DMS153 (cell line): Measurements from ENCODE around the gene GPR137B.
"Not testable (repeated sequence)": the region's sequence is repeated elsewhere in the genome, so short reads cannot be mapped to it uniquely, and the experiment has no call there.

Experiments used
- DNase-seq: peaks from one replicate; lab custom pipeline; 2025; lab: John Stamatoyannopoulos, UW

The GPR137B gene, protein sequence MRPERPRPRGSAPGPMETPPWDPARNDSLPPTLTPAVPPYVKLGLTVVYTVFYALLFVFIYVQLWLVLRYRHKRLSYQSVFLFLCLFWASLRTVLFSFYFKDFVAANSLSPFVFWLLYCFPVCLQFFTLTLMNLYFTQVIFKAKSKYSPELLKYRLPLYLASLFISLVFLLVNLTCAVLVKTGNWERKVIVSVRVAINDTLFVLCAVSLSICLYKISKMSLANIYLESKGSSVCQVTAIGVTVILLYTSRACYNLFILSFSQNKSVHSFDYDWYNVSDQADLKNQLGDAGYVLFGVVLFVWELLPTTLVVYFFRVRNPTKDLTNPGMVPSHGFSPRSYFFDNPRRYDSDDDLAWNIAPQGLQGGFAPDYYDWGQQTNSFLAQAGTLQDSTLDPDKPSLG

DNA sequence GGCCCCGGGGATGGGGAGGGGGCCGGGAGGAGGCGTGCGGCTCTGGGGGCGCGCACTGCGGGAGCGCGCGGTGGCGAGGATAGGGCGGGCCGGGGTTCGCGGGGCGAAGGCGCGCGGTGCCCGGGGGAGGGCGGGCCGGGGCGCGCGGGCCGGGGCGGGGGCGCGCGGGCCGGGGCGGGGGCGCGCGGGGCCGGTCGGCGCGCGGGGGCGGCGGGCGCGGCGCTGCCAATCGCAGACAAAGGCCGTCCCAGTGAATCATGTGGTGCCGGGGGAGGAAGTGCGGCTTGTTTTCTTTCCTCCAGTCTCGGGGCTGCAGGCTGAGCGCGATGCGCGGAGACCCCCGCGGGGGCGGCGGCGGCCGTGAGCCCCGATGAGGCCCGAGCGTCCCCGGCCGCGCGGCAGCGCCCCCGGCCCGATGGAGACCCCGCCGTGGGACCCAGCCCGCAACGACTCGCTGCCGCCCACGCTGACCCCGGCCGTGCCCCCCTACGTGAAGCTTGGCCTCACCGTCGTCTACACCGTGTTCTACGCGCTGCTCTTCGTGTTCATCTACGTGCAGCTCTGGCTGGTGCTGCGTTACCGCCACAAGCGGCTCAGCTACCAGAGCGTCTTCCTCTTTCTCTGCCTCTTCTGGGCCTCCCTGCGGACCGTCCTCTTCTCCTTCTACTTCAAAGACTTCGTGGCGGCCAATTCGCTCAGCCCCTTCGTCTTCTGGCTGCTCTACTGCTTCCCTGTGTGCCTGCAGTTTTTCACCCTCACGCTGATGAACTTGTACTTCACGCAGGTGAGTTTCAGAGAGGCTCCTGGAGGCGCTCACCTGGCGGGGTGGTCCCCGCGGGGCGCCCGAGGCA is at the start of gene GPR137B:
GPR137B (plus strand) TSS at position 287 of the 851 bp plus-strand sequence; CDS start at position 371, 84 bp downstream.
- no peak for DNase-seq

DNA sequence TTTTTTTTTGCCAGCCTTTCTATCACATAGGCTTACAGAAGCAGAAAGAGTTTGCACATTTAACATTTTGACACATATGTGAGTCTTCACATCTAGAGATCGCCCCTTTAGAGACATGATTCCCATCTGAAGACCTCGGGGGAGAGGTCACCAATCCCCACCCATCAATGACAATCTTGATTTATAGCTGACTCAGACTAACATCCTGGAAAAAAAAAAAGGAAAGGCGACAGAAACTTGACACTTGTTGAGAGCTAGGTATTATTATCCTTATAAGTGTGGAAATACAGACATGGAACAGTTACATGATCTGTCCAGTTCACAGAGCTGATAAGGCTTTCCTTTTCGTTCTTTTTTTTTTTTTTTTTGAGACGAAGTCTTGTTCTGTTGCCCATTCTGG is 49.4 kb upstream of the GPR137B start:
- DNase-seq, result no peak

DNA sequence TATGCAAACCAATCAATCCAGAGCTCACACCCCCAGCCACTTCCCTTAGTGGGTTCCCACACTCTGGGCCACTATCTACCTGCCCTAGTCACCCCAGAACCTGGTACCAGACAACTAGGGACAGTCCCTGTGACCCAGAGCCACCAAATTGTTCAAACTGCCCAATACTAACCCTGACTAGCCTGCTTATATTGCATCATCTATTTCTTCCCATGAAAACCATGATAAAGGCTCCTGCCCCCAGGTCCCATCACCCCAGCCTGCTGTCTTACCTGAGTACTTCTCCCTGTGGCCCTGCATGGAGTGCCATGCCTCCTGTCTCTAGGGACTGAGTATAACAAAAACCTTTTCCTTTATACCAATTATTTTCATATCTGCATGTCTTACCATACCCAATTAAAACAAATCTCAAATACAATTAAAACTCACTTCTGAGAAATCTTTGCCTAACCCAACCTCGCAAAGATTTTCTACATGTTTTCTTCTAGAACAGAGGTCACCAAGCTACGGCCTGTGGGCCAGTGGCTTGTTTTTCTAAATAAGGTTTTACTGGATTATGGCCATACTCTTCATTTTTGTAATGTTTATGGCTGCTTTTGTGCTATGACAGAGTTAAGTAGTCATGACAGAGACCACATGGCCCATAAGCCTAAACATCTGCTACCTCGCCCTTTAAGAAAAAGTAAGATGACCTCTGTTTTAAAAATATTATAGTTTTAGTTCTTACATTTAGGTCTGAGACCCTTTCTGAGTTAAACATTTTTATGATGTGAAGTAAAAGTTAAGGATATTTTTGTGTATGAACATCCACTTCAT is 46.4 kb upstream of the GPR137B start:
- DNase-seq, result no peak

DNA sequence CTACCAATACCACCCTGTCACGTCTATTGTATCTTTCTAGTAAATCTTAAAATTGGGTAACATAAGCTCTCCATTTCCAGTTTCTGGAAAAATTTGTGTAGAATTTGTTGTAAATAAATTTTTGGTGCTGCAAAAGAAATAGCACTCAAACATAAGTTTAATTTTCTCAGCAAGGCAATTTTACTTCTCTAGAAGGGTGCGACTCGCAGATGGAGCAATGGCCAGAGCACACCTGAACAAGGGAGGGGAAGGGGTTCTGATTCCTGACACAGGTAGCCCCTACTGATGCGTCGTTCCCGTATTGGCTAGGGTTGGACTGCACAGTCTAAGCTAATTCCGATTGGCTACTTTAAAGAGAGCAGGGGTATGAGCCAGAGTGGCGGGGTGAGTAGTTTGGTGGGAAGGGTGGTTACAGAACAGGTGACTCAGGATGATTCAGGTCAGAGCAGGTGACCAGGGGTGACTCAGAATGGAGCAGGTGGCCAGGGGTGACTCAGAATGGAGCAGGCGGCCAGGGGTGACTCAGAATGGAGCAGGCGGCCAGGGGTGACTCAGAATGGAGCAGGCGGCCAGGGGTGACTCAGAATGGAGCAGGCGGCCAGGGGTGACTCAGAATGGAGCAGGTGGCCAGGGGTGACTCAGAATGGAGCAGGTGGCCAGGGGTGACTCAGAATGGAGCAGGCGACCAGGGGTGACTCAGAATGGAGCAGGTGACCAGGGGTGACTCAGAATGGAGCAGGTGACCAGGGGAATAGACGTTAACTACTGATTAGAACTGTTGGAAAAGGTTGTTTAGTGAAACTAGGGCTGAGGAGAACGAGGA is 45.5 kb upstream of the GPR137B start:
- DNase-seq, result not testable (repeated sequence)

DNA sequence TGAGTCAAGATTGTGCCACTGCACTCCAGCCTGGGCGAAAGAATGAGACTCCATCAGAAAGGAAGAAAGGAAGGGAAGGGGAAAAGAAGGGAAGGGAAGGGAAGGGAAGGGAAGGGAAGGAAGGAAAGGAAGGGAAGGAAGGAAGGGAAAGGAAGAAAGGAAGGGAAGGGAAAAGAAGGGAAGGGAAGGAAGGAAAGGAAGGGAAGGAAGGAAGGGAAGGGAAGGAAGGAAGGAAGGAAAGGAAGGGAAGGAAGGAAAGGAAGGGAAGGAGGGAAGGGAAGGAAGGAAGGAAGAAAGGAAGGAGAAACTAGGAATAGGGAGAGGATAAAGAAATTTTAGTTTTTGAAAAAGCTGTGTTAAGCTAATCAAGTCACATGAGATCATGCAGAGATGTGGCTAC is 44.1 kb upstream of the GPR137B start:
- no peak for DNase-seq

DNA sequence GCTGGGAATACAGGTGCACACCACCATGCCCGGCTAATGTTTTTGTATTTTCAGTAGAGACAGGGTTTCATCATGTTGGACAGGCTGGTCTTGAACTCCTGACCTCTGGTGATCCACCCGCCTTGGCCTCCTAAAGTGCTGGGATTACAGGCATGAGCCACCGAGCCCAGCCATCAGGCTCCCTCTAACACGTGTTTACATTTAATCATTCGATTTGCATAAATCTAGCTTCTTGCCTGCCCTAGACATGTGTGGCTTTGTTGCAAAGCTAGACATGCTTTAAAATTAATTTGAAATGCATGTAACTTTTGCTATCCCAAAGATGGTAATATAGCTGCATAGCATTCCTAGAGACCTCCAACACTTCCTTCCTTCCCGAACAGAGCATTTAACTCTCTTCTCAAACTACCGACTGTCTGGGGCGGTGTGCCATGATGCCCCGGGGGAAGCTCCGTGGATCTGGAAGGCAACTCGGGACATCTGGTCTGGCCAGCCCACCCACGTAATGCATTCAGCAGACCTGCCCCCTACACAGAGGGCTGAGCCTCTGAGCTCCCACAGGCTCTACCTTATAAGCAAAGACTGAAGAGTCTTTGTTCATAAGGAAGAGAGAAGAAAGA is 42.9 kb upstream of the GPR137B start:
- DNase-seq, result no peak

DNA sequence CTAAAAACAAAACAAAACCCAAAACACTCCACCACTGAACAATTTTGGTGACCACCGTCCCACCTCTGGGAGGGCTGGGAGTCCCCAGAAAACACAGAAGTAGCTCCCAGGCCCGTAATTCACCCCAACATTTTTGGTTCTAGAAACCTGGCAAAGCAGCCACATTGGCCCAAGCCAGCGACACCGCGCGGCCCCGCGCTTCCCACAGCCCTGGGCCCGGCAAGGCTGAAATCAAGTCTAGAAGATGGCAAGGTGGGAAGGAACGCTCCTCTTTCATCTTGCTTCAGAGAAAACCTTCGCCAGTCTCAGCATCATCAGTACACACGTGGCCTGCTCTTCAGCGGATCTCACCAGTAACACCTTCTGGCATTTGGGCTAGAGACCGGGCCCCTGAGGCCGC is 41.5 kb upstream of the GPR137B start:
- DNase-seq, result no peak

DNA sequence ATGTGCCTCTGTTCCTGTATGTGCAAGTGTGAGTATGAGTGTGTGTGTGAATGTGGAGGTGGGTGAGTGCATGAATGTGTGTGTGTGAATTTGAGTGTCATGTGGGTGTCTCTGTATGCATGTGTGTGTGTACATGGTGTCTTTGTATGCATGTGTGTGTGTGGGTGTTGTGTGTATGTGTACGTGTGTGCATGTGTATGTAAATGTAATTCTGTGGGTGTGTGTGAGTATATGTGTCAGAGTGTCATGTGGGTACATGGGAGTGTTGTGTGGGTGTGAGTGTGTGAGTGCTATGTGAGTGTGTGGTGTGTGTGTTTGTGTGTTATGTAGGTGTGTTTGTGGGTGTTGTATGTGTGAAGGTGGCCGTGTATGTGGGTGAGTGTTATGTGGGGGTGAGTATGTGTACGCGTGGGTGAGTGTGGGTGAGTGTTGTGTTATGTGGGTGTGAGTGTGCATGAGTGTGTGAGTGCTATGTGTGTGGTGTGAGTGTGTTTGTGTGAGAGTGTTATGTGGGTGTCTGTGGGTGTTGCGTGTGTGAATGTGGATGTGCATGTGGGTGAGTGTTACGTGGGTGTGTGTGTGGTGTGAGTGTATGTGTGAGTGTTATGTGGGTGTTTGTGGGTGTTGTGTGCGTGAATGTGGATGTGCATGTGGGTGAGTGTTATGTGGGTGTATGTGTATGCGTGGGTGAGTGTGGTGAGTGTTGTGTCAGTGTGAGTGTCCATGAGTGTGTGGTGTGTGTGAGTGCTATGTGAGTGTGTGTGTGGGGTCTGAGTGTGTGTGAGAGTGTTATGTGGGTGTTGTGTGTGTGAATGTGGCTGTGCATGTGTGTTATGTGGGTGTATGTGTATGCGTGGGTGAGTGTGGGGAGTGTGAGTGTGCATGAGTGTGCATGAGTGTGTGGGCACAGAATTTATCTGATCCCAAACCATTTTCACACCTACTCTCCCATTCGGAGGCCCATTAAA is 40.8 kb upstream of the GPR137B start:
- no peak for DNase-seq

DNA sequence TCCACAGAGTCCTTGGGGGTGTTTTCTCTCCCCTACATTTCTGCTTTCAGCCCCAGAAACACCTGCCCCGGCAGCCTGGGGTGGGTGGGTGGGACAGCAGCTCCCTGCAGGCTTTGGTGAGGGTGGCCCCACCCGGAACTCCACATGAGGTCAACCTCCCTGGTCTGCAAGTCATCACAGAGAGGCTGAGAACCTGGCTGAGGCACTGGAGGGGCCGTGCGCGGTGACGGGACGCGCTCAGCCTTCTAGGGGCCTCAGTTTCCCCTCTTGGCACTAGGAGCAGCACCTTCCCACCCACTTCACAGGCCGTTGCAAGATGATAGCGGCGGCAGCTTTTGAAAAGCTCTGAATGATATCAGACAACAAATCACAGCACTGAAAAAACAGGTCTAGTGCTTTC is 39.7 kb upstream of the GPR137B start:
- DNase-seq, result no peak

DNA sequence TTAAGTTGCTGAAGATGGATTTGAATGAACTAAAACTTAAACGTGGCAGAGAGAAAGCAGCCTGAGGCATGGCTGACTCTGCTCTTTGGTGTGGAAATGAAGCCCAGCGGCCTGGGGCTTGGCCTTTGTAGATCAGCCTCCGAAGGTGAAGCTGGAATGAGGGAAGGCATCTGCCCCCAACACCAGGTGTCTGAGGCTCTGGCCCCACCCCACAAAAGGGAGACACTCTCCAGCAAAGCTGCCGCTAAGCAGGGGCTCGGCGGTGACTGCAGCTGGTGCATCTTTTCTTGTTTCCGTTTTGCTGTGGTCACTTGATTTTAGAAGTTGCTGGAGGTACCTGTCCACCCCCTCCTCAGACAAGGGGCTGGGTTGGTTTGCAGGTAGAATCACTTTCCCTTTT is 39.3 kb upstream of the GPR137B start:
- no peak for DNase-seq

DNA sequence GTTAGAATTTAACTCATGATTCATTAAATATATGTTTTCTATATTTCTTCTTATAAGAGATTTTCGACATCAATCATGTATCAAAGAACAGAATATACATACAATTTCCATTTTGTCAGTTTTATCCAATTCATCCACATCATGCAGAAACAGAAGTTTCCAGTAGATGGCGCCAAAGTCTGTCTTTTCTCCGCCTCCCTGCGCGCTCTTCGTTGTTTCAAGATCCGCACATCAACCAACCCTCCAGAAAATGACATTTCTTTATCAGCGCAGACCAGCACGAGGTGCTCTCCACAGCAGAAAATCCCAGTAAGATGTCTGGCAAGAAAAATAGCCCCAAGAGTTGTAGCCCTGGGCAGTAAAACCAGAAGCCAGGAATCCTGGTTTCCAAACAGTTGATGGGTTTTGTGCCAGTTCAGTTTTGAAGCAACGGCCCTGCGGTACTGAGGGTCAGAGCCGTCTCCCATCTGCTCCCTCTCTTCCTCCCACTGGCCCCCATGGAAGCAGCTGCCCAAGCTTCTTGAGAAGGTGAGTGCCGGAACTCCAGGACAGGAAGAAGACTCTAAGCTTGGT is 38.6 kb upstream of the GPR137B start:
- DNase-seq, result peak; percentile 15

DNA sequence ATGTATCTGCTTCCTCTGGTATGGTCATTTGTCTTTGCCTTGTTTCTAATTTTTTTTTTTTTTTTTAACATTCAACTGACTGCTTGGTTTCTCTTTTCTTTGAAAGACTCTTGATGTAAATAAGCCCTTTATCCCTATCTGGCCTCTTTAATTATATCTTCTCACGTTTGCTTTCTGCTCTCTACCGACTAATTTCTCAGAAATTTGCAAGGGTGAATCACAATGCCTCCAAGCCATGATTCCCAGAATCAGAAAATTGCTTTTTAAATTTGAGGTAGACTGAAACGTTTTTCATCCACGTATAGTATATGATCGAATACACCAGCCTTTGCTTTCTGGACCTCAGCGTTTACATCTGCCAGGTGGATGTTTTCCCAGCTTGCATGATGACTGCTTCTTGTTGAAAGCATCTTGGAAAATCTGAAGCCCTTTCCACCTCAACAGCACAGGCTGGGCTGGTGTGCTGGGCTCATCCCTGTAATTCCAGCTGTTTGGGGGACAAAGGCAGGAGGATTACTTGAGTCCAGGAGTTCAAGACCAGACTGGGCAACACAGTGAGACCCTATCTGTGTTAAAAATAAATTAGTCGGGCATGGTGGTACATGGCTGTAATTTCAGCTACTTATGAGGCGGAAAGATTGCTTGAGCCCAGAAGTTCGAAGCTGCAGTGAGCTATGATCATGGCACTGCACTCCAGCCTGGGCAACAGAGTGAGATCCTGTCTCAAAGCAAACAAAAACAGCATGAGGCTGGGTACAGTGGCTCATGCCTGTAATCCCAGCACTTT is 35.0 kb upstream of the GPR137B start:
- no peak for DNase-seq

DNA sequence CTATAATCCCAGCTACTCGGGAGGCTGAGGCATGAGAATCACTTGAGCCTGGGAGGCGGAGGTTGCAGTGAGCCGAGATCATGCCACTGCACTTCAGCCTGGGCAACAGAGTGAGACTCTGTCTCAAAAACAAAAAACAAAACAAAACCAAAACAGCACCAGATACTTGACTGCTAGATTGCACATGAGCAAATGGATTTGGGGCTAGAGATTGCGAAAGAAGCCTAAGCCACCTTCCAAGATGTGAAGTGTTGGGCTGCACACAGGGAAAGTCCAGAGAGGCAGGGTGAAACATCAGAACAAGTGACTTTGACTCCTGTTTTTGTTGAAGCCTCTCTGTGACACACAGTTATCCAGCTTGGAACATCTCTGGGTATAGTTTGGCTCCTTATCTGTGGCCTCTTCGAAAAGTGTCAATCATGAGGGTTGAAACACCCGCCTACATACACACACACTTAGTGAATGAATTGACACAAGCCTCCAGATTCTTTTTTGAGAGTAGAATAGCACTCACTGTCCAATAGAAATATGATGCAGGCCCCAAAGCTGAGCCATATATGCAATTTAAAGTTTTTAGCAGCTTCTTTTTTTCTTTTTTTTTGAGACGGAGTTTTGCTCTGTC is 34.2 kb upstream of the GPR137B start:
- no peak for DNase-seq

DNA sequence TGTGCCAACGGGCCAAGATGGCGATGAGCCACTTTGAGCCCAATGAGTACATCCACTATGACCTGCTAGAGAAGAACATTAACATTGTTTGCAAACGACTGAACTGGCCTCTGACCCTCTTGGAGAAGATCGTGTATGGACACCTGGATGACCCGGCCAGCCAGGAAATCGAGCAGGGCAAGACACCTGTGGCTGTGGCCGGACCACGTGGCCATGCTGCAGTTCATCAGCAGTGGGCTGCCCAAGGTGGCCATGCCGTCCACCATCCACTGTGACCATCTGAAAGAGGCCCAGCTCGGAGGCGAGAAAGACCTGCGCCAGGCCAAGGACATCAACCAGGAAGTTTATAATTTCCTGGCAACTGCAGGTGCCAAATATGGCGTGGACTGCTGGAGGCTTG is 32.2 kb upstream of the GPR137B start:
- no peak for DNase-seq

DNA sequence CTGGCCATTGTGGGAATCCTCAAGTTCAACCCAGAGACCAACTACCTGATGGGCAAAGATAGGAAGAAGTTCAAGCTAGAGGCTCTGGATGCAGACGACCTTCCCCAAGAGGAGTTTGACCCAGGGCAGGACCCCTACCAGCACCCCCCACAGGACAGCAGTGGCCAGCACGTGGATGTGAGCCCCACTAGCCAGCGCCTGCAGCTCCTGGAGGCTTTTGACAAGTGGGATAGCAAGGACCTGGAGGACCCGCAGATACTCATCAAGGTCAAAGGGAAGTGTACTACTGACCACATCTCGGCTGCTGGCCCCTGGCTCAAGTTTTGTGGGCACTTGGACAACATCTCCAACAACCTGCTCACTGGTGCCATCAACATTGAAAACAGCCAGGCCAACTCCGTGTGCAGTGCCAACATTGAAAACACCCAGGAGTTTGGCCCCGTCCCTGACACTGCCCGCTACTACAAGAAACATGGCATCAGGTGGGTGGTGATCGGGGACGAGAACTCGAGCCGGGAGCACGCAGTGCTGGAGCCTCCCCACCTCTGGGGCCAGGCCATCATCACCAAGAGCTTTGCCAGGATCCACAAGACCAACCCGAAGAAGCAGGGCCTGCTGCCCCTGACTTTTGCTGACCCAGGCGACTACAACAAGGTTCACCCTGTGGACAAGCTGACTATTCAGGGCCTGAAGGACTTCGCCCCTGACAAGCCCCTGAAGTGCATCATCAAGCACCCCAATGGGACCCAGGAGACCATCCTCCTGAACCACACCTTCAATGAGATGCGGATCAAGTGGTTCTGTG is 30.6 kb upstream of the GPR137B start:
- no peak for DNase-seq

DNA sequence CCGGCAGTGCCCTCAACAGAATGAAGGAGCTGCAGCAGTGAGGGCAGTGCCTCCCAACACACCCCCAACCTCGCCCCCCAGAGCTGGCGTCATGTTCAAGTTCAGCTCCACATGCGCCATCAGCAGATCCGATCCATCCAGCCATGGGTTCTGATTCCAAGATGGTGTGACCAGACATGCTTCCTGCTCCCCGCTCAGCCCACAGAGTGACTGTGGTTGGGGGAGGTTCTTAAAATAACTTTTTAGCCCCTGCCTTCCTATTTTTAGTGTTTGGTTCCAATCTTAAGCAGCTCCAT is 30.1 kb upstream of the GPR137B start:
- no peak for DNase-seq

DNA sequence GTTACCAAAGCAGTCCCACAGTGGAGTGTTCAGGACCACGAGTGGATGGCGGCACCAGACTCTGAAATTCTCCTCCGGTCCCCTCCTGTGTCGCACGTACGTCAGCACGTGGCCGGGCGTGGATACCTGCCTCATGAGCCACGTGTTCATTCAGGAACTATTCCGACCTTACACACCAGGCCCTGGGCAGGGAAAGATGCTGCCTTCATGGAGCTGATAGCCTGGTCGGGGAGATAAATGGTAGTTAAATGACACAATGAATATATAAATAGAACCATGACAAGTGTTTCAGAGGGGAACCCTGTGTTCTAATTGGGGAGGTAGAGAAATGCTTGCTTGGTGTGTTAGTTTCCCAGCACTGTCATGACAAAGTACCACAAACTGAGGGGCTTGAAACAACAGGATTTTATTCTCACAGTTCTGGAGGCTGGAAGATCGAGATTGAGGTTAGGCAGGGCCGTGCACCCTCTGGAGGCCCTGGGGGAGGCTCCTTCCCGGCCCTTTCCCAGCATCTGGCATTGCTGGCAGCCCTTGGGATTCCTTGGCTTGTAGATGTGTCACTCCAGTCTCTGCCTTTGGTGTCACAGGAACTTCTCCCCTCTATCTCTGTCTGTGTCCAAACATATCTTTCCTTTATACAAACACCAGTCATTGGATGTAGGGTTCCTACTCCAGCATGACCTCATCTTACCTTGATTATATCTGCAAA is 28.9 kb upstream of the GPR137B start:
- DNase-seq, result no peak
